Motor neuron (in vitro differentiated cells): ENCODE data around the gene SHOC2. TPM values are rescaled to one million over a fixed set of nuclear protein-coding genes. Genes with fewer than 3 reads are reported as not detected.
"Not testable (repeated sequence)": the region's sequence is repeated elsewhere in the genome, so short reads cannot be mapped to it uniquely, and the experiment has no call there.

ENCODE experiments used
- ATAC-seq, 8 experiments: fragments of 200-7000 bp; cut with Tn5 transposase; replicated peaks in 6 of 8; 2 replicates each; pipeline ENCODE4 v1.8.0; 2021; ENCODE audit warnings: mild to moderate bottlenecking in 8 of 8, moderate library complexity in 8 of 8
- H3K27ac ChIP-seq, 2 donors: fragments of 250-450 bp; sonication (Bioruptor Pico); 2 replicates each; pipeline ENCODE4 v1.9.0; 2021; ENCODE audit warnings: antibody characterized with exemption in 2 of 2, mild to moderate bottlenecking in 2 of 2, moderate library complexity in 1 of 2
- H3K4me1 ChIP-seq, 2 donors: fragments of 250-450 bp; sonication (Bioruptor Pico); replicated peaks in 1 of 2; 2 replicates each; pipeline ENCODE4 v1.6.1; 2021; ENCODE audit warnings: antibody characterized with exemption in 2 of 2, mild to moderate bottlenecking in 2 of 2, moderate library complexity in 1 of 2
- H3K4me3 ChIP-seq, 5 donors: fragments of 250-450 bp; sonication (Bioruptor Pico); 2 replicates each; pipeline ENCODE4 v1.9.0; 2021; ENCODE audit warnings: antibody characterized with exemption in 5 of 5, mild to moderate bottlenecking in 5 of 5, moderate library complexity in 4 of 5
- WGBS, 10 experiments: fragments of 450-650 bp; shearing (Covaris generic); methylation state at CpG; one replicate each; pipeline ENCODE4 v1.0.0; 2022; 5-methylcytosine and 5-hydroxymethylcytosine counted together
- in situ Hi-C, 9 experiments: fragments of 400-800 bp; cut with MboI; loops; one replicate each; pipeline ENCODE4 v1.15.0; 2021; ENCODE audit warnings: low sequenced_read_pairs in 9 of 9, low pct_unique_long_range_greater_than_20kb in 2 of 9; ENCODE audit not compliant: unreplicated experiment in 9 of 9
- total RNA-seq, 8 experiments: library from RNA; unstranded; fragments of 300-600 nt; gene quantifications; 2 replicates each; pipeline versions ENCODE4 v1.2.3 to v1.2.4, GENCODE V29; 2022

Gene SHOC2
- total RNA-seq, 8 experiments from 2014 or later, result 41.7 to 77.8 (median 55.4) TPM

DNA sequence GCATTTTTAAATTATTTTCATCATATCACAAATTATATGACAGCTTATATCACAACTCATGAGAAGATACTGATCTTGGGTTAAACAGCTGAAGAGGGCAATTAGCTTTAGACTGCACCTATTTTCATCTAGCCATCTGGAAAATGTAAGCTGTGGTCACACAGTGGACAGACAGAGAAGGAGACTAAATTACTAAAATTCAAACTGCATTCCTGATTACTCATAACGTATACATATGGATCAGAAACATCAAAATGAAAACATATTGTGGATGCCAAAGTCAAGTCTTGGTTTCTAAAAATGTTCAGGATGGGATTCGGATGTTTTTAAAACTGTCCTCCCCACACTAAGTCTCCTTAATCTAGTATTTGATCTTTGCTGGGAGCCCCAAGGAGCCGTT lies 7.0 kb upstream of the SHOC2 start:
- Histone ChIP-seq H3K4me1 (peaks cover 7 to 15% of the 10 kb centered on the region in 2 donors), H3K4me3 (no peak overlapping the region), H3K27ac (no peak overlapping the region)
- WGBS, 10 experiments, result 0 to 100% (median 75%) methylated on average over 1 to 3 of the region's 3 CpGs; no CpG with 5 or more reads in 1 of the 10 experiments
- ATAC-seq, result peak in 2 of 8 experiments; percentile 22 to 47
- in situ Hi-C loops, result no loop called here

DNA sequence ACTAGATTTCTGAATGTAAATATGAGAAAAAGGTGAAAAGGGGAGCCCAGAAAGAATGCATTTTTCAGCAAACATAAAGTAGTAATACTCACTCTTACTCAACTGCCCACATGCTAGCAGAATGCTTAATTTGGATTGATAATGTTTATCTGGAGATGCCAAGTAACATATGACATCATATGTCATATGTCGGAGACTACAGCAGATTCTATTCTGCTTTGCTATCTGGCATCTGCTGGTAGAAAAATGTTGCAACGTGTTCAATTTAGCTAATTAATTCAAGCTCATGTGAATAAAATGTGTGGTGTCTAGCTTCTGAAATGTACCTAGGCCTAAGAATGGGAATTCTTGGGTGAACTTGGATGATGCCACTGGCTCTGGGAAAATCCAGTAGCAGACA lies 5.0 kb upstream of the SHOC2 start:
- H3K27ac ChIP-seq, result no peak overlapping the region
- H3K4me1 ChIP-seq, result peaks cover 11 to 16% of the 10 kb centered on the region in 2 donors
- no peak for ATAC-seq
- WGBS, 10 experiments, result 17 to 100% (median 83%) methylated on average over 1 to 2 of the region's 2 CpGs; no CpG with 5 or more reads in 1 of the 10 experiments
- in situ Hi-C loops, result no loop called here
- no peak overlapping the region for H3K4me3 ChIP-seq

DNA sequence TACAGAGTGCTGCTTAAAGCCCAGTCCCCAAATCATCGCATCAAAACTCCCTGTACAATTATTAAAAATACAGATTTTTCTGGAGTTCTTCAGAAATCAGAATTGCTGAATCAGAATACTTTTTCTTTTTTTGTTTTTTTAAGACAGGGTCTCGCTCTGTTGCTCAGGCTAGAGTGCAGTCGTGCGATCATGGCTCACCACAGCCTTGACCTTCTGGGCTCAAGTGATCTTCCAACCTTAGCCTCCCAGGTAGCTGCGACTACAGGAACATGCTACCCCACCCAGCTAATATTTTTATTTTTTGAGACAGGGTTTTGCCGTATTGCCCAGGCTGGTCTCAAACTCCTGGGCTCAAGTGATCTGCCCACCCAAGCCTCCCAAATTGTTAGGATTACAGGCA lies 4.4 kb upstream of the SHOC2 start:
- in situ Hi-C loops, result no loop called here
- H3K4me1 ChIP-seq, result peaks cover 11 to 16% of the 10 kb centered on the region in 2 donors
- WGBS, 10 experiments, result 93 to 100% (median 100%) methylated on average over 3 to 6 of the region's 6 CpGs; no CpG with 5 or more reads in 1 of the 10 experiments
- no peak for ATAC-seq
- no peak overlapping the region for H3K27ac ChIP-seq
- H3K4me3 ChIP-seq, result no peak overlapping the region

DNA sequence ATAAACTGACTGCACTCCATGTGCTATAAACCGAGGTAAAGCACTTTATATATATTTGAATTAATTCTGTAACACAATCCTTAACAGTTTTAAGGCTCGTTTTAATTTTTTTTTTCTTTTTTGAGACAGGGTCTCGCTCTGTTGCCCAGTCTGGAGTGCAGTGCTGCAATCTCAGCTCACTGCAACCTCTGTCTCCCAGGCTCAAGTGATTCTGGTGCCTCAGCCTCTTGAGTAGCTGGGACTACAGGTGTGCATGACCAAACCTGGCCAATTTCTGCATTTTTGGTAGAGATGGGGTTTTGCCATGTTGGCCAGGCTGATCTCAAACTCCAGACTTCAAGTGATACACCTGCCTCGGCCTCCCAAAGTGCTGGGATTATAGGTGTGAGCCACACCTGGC lies 3.8 kb upstream of the SHOC2 start:
- ATAC-seq, in situ Hi-C loops: not testable (repeated sequence)

DNA sequence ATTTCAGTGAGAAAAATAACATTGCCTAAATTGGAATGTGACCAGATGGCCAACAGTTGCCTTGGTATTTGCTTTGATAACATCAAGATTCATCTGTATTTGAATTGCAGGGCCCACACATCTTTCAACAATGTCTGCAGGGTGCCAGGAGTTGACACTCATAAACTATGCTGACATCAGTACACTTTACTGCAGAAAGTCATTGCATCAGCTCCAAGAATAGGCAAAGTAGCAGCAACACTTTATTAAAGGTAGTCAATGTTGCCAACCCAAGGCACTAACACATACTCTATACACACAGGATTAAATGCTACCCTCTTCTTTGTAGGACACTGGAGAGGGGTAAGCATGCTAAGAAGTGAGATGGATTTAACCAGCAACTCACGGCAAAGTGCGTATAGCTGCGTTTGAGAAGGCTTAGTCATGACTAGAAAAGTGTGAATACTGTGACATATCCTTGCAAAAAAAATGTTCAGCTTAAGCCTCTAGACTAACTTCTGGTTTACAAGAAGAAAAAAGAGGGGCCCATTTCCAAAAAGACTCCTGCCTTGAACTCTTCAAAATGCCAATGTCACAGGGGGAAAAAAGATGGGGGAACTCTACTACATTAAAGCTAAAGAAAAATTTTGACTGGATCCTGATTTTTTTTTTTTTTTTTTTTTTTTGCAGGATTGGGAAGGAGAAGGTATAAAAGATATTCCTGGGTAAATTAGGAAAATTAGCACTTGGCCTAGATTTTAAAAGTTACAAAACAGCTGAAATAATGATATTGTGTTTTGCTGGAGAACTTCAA lies 2.7 kb upstream of the SHOC2 start:
- in situ Hi-C loops, result no loop called here
- peak in 2 of 8 experiments; percentile 0 to 1 for ATAC-seq
- Histone ChIP-seq H3K4me3 (peak overlapping the region in 1 of 5 donors; percentile 6), H3K4me1 (peaks cover 11 to 21% of the 10 kb centered on the region in 2 donors), H3K27ac (peak overlapping the region in 1 of 2 donors; percentile 69)
- 22 to 95% (median 55%) methylated on average over 1 to 3 of the region's 3 CpGs; no CpG with 5 or more reads in 4 of the 10 experiments for WGBS, 10 experiments

More for the DNA sequence above, 3.8 kb upstream of the SHOC2 start:
- 84 to 100% (median 93%) methylated on average over 2 to 4 of the region's 4 CpGs; no CpG with 5 or more reads in 2 of the 10 experiments for whole genome bisulfite sequencing, 10 experiments
- H3K4me3 ChIP-seq, H3K27ac ChIP-seq: not testable (repeated sequence)
- peaks cover 11 to 16% of the 10 kb centered on the region in 2 donors for H3K4me1 ChIP-seq

DNA sequence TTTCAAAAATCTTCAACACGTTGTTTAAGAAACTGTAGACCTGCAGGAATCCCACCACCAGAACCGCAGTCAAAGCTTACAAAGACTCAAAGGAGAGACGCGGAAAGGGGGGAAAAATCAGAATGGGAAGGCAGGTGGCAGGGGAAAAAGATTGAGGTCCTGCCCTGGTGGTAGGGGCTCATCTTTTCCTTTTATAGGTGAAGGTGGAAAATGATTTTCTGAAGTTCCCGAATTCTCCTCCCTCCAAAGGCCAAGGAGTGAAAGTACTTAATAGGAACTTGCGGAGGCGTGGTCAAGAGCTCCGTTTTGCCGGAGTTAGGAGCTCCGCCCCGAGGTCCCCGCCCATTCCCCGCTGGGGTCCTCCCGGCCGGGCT lies 1.1 kb upstream of the SHOC2 start:
- Histone ChIP-seq H3K4me1 (peaks cover 11 to 27% of the 10 kb centered on the region in 2 donors), H3K27ac (peak overlapping the region; percentile 96 to 97), H3K4me3 (peak overlapping the region; percentile 65 to 91 (median 87))
- no peak for ATAC-seq
- in situ Hi-C loops, result no loop called here
- 0 to 4% (median 0%) methylated on average over 1 to 10 of the region's 15 CpGs; no CpG with 5 or more reads in 1 of the 10 experiments for WGBS, 10 experiments

DNA sequence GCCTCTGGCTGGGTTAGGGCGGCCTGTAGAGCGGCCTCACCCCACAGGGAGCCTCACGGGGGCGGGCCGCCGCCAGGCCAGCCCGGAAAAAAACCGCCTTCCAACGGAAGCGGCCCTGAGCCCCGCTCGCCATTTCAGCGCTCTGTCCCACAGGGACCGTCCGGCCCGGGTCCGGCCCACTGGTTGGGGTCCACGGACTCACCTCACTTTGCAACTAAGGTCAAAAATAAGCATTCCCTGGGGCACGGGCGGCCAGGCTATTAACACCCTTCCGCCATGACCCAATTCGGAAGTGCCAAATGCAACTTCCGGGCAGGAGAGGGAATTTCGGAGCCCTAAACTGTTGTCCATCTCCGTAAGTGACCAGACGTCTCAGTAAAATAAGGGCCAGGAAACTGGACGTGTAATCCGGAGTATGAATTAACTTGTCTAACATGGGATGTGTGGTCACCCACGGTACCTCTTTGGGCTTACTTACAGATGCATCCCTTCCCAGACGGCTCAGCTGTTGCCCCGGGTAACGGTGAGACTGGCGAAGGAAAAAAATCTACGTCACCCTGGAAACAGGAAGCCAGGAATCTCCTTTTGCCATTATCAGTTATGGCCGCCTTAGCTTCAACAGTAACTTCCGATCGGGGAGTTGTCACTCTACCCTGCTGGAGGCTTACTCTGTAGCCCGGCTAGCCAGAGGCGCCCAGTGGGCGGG lies 608 bp upstream of the SHOC2 start, which contains the start of gene BBIP1:
BBIP1 (minus strand) TSS at position 538 of the 706 bp plus-strand sequence. CDS start 1,023 bp downstream, outside the sequence.
- WGBS, 10 experiments, result 0% methylated on average over 1 to 15 of the region's 40 CpGs; no CpG with 5 or more reads in 1 of the 10 experiments
- Histone ChIP-seq H3K4me3 (peak within 1 kb of the TSS; percentile 74 to 91 (median 87)), H3K4me1 (peaks cover 11 to 27% of the 10 kb centered on the region in 2 donors), H3K27ac (peak within 1 kb of the TSS; percentile 96 to 97)
- in situ Hi-C loops, result no loop called here
- ATAC-seq, result peak; percentile 76 to 92 (median 89)

DNA sequence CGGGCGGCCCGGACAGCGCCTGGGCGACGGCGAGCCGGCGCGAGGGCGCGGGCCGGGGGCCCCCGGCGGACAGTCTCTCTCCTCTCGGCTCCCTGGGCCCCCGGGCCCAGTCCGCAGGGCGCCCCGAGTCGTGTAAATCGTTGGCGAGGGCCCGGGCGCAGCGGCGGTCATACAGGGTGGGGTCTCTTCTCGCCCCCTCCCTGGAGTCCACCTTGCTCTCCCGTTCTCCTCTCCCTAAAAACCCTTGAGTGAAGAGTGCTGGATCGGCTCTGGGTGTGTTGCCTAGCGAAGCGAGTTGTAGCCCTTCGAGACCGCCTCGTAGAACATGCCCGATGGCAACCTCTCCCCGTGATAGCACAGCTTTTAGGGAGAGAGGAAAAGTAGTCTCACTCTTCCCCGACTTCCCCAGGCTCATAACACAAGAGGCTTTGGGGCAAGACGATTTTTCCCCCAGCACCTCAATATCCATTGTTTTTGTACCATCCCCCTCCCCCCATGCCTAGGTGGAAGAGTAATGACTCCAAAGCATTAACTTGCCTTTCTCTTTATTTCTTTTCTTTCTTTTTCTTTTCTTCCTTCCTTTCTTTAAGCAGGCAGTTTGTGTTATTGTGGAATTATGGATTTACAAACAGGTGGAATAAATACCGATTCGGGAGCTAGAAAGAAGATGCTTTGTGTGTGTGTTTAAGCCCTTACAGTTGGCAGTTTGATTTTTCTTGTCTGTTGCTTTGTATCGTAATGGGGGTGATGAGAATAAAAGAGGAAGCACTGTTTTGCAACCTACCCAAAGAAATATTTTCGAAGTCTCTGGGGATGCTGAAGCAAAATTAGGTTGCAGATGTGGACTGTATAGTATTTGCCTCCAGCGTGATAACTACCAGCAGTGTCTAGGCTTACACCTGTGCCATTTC lies 822 bp downstream of the SHOC2 start:
- H3K4me3 ChIP-seq, result peak overlapping the region; percentile 74 to 91 (median 87)
- in situ Hi-C loops, result no loop called here
- WGBS, 10 experiments, result 0 to 2% (median 0%) methylated on average over 2 to 21 of the region's 44 CpGs
- peak in 1 of 8 experiments; percentile 0 for ATAC-seq
- peak overlapping the region; percentile 83 to 88 for H3K27ac ChIP-seq
- H3K4me1 ChIP-seq, result peaks cover 16 to 30% of the 10 kb centered on the region in 2 donors

DNA sequence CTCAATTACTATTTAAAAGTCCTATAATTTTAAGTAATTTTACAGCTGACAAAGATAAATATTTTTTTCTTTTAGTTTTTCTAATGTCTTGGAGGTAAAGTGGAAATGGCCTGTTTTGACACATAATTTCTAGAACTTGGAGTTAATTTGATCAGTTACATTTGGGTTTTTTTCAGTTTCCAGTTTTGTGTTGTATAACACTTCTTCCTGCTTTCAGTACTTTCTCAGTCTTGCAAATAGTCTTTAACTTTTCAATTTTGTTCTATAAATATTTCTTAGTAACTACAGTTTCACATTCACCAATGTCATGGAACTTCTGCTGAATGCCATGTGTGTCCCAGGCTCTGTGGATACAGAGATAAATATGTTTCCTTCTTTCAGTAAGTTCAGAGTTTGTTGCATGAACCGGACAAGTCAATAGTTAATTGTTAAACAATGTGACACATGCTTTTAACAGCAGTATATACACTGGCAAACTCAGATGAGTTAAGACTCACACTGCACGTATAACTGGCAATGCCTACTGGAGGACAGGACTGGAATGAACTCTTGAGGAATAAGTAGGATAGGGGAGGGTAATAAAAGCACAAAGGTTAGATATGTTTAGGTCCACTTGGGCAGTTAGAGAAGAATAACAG lies 4.6 kb downstream of the SHOC2 start:
- Histone ChIP-seq H3K4me1 (peaks cover 5 to 14% of the 10 kb centered on the region in 2 donors), H3K27ac (no peak overlapping the region), H3K4me3 (no peak overlapping the region)
- ATAC-seq, result peak in 1 of 8 experiments; percentile 1
- in situ Hi-C loops, result no loop called here
- 0 to 100% (median 67%) methylated on average over 1 to 2 of the region's 2 CpGs for WGBS, 10 experiments

DNA sequence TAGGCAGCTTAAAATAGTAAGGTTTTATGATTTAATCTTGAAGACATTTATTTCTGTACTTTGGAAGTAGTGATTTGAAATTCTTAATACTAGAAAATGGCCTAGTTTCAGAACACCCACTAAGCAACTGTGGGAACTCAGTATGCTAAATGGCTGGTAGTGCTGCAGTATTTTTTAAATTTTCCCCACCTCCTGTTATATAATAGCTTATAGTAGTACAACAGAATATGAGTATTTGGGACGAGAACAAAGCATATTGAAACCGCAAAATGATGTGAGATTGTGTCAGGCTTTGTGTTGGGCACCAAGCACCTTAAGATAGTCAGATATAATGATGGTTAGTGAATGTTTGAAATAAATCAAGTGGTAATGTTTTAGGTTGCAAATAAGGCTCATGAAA lies 8.1 kb downstream of the SHOC2 start:
- WGBS, 10 experiments, result 63 to 100% (median 97%) methylated on average over 1 to 2 of the region's 2 CpGs; no CpG with 5 or more reads in 2 of the 10 experiments

DNA sequence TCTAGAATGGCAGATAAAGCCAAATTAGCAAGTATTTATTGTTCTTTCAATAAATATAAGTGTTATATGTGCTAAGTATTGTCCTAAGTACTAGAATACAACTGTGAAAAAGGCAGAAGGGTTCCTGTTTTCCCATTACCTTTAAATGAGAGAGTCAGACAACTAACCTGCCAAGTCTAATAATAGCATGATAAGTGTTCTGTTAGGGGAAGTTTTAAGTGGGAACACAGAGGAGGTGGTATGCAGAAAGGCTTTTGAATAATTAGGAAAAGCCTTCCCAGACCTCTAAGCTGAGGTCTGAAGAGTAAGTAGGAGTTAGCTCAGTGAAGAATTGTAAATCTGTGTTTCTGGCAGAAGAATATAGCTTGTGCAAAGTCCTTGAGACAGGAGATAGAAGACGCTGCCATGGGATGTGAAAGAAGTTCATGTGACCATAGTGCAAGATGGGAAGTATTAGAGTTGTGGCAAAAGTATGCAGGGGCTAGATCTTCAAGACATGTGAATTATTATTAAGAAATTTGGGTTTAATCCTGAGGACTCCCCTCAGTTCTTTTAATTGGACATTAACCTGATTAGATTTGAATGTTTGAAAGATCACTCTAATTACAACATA lies 12.5 kb downstream of the SHOC2 start:
- no peak overlapping the region for H3K4me3 ChIP-seq
- WGBS, 10 experiments, result 50 to 100% (median 83%) methylated on average over 1 of the region's 1 CpG; no CpG with 5 or more reads in 3 of the 10 experiments
- H3K27ac ChIP-seq, result no peak overlapping the region
- peak in 3 of 8 experiments; percentile 35 to 42 (median 41) for ATAC-seq
- H3K4me1 ChIP-seq, result no peaks in the 10 kb centered on the region
- in situ Hi-C loops, result no loop called here

More for the DNA sequence above, 8.1 kb downstream of the SHOC2 start:
- H3K27ac ChIP-seq, result no peak overlapping the region
- in situ Hi-C loops, result no loop called here
- no peak overlapping the region for H3K4me3 ChIP-seq
- ATAC-seq, result no peak
- peaks cover 5% of the 10 kb centered on the region in 2 donors for H3K4me1 ChIP-seq
